Myocyte (in vitro differentiated cells): ENCODE results near the gene KCNG2. TPM values are rescaled to one million over a fixed set of nuclear protein-coding genes. Genes with fewer than 3 reads are reported as not detected.

Experiments
- DNase-seq: peaks from one replicate; pipeline ENCODE4 v3.0.0-alpha.2; 2012; ENCODE audit warnings: low read depth
- total RNA-seq: library from RNA; depleted of rRNA; stranded (reverse); fragments of >200 nt; gene quantifications from 2 replicates; pipeline ENCODE4 v1.2.3, GENCODE V29; 2014

KCNG2 gene
- total RNA-seq, 1 donor from 2014 or later = 0.08 TPM

- no peak for DNase-seq
Observed at GRCh38 chr18:79948719-79949411, 151.1 kb downstream of the KCNG2 start.

Other genes with a start within 250 kb of the KCNG2 start
- gene CTDP1, start 118.1 kb upstream of the KCNG2 start, total RNA-seq = 15.3 and 16.8 TPM in 2 replicates
- gene SLC66A2, start 153.7 kb downstream of the KCNG2 start, total RNA-seq = 51.4 and 65.1 TPM in 2 replicates
- gene HSBP1L1, start 166.7 kb downstream of the KCNG2 start, total RNA-seq = not detected in 2 replicates
- gene TXNL4A, start 190.6 kb downstream of the KCNG2 start, total RNA-seq = 42.4 and 52.4 TPM in 2 replicates
- 26.7 and 27.1 TPM in 2 replicates for gene RBFA, start 236.5 kb downstream of the KCNG2 start, total RNA-seq